Vagina (tissue), 2 donors: ENCODE results near the gene DDX19B.
"Not testable (repeated sequence)": the region's sequence is repeated elsewhere in the genome, so short reads cannot be mapped to it uniquely, and the experiment has no call there.

ENCODE experiments used
- POLR2A ChIP-seq, 2 donors: fragments of 450-650 bp; IDR thresholded peaks; one replicate each; pipeline ENCODE4 v1.6.1; 2017; ENCODE audit warnings: antibody characterized with exemption in 2 of 2, mild to moderate bottlenecking in 2 of 2, moderate library complexity in 2 of 2
- TF ChIP-seq, protein P1 (sequence below), 3 experiments: fragments of 450-650 bp in 2 of 3; fragments of 200-600 bp in 1 of 3; sonication (generic) in 1 of 3; IDR thresholded peaks; one replicate each; pipeline ENCODE4 v1.5.1; 2017 to 2019; ENCODE audit warnings: antibody characterized with exemption in 3 of 3, mild to moderate bottlenecking in 2 of 3, moderate library complexity in 2 of 3

DNA sequence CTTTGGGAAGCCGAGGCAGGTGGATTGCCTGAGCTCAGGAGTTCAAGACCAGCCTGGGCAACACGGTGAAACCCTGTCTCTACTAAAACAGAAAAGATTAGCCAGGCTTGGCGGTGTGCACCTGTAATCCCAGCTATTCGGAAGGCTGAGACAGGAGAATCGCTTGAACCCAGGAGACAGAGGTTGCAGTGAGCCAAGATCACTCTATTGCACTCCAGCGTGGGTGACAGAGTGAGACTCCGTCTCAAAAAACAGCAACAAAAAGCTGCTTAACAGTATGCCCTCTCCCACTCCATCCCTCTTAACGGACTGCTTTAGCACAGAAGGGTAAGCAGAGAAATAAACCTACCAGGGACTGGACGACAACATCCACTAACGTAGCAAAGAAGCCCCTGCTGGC is 31.1 kb upstream of the DDX19B start:
- TF ChIP-seq, protein P1, sequence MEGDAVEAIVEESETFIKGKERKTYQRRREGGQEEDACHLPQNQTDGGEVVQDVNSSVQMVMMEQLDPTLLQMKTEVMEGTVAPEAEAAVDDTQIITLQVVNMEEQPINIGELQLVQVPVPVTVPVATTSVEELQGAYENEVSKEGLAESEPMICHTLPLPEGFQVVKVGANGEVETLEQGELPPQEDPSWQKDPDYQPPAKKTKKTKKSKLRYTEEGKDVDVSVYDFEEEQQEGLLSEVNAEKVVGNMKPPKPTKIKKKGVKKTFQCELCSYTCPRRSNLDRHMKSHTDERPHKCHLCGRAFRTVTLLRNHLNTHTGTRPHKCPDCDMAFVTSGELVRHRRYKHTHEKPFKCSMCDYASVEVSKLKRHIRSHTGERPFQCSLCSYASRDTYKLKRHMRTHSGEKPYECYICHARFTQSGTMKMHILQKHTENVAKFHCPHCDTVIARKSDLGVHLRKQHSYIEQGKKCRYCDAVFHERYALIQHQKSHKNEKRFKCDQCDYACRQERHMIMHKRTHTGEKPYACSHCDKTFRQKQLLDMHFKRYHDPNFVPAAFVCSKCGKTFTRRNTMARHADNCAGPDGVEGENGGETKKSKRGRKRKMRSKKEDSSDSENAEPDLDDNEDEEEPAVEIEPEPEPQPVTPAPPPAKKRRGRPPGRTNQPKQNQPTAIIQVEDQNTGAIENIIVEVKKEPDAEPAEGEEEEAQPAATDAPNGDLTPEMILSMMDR (IDR thresholded peaks at IDR 0.05) = not testable (repeated sequence)
- not testable (repeated sequence) for TF ChIP-seq POLR2A (IDR thresholded peaks at IDR 0.05)
